Testis (tissue), 3 donors: ENCODE results near the gene RTCA. TPM values are rescaled to one million over a fixed set of nuclear protein-coding genes. Genes with fewer than 3 reads are reported as not detected.
A peak's percentile ranks its signal among the peaks of the same experiment; 100 is the strongest.

Experiments
- DNase-seq: peaks from one replicate; pipeline ENCODE4 v3.0.0-alpha.2; 2019
- H3K27ac ChIP-seq, 2 donors: fragments of 200-600 bp; sonication (generic); one replicate each; pipeline ENCODE4 v1.5.1; 2019
- H3K27me3 ChIP-seq: fragments of 200-600 bp; sonication (generic); one replicate; pipeline ENCODE4 v1.5.1; 2019
- H3K36me3 ChIP-seq: fragments of 200-600 bp; sonication (generic); one replicate; pipeline ENCODE4 v1.5.1; 2017; ENCODE audit warnings: low read depth; ENCODE audit errors: missing control alignments
- H3K4me1 ChIP-seq: fragments of 200-600 bp; sonication (generic); one replicate; pipeline ENCODE4 v1.5.1; 2019
- H3K4me3 ChIP-seq, 2 donors: fragments of 200-600 bp; sonication (generic); one replicate each; pipeline ENCODE4 v1.5.1; 2017 to 2019
- H3K9me3 ChIP-seq: fragments of 200-600 bp; sonication (generic); one replicate; pipeline ENCODE4 v1.5.1; 2017
- POLR2A ChIP-seq: fragments of 450-650 bp; IDR thresholded peaks from one replicate; pipeline ENCODE4 v1.6.1; 2017; ENCODE audit warnings: antibody characterized with exemption, mild to moderate bottlenecking, moderate library complexity
- WGBS, 2 donors: methylation state at CpG; one replicate each; pipeline ENCODE4 v1.1.5; 2018; 5-methylcytosine and 5-hydroxymethylcytosine counted together
- intact Hi-C: fragments of 100-400 bp; cut with DNase I; formaldehyde crosslinking; loops from one replicate; pipeline ENCODE4 v1.15.1; 2023; ENCODE audit warnings: low total_unique reads
- polyA plus RNA-seq: library from polyadenylated mRNA; stranded (reverse); fragments of 350-450 nt; fragmentation: Illumina TruSeq; extraction: RNeasy Lipid Tissue Mini Kit (QIAGEN cat#74804); gene quantifications from one replicate; pipeline ENCODE4 v1.2.3, GENCODE V29; 2014; ENCODE audit warnings: low read depth, low replicate concordance; ENCODE audit not compliant: insufficient read depth
- total RNA-seq, 2 donors: library from RNA; depleted of rRNA; stranded (reverse); fragments of >200 nt; gene quantifications; one replicate each; pipeline ENCODE4 v1.2.3, GENCODE V29; 2016
- TF ChIP-seq, protein P1 (sequence below), 3 experiments: fragments of 450-650 bp in 2 of 3; fragments of 200-600 bp in 1 of 3; sonication (generic) in 1 of 3; IDR thresholded peaks; one replicate each; pipeline ENCODE4 v1.5.1; 2016 to 2019; ENCODE audit warnings: antibody characterized with exemption in 3 of 3, mild to moderate bottlenecking in 2 of 3, moderate library complexity in 1 of 3

Gene RTCA
- total and polyA plus RNA-seq, 3 donors from 2014 or later: 20.9 to 30.0 (median 24.2) TPM

DNA sequence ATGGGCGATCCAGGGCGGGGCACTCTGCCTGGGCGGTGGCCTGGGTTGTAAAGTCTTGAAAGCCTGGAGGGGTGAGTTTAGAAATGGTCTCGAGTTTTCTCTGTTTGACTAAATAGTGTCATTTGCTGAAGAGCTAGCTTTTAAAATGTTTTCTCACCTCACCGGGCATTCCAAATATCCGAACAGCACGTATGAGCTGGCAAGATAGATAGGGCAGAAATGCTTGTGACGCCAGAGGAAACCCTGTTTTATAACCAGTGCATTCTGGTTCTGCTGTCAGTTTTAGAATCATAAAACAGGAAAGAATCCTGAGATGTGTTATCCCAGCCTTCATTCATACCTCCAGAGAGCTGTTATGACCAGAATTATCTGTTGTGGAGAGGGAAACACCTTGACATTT lies 725 bp downstream of the RTCA start:
- TF ChIP-seq POLR2A: no peak
- TF ChIP-seq, protein P1, sequence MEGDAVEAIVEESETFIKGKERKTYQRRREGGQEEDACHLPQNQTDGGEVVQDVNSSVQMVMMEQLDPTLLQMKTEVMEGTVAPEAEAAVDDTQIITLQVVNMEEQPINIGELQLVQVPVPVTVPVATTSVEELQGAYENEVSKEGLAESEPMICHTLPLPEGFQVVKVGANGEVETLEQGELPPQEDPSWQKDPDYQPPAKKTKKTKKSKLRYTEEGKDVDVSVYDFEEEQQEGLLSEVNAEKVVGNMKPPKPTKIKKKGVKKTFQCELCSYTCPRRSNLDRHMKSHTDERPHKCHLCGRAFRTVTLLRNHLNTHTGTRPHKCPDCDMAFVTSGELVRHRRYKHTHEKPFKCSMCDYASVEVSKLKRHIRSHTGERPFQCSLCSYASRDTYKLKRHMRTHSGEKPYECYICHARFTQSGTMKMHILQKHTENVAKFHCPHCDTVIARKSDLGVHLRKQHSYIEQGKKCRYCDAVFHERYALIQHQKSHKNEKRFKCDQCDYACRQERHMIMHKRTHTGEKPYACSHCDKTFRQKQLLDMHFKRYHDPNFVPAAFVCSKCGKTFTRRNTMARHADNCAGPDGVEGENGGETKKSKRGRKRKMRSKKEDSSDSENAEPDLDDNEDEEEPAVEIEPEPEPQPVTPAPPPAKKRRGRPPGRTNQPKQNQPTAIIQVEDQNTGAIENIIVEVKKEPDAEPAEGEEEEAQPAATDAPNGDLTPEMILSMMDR (IDR thresholded peaks at IDR 0.05): no peak
- Histone ChIP-seq H3K27me3 (no peaks in the 10 kb centered on the region), H3K4me3 (peak overlapping the region; percentile 89 to 95), H3K27ac (peak overlapping the region; percentile 72 to 83), H3K36me3 (no peaks in the 10 kb centered on the region), H3K4me1 (peaks cover 7% of the 10 kb centered on the region), H3K9me3 (no peaks in the 10 kb centered on the region)
- no peak for DNase-seq
- intact Hi-C loops: no loop called here
- 0 to 1% methylated on average over 8 of the region's 8 CpGs for WGBS, 2 donors

DNA sequence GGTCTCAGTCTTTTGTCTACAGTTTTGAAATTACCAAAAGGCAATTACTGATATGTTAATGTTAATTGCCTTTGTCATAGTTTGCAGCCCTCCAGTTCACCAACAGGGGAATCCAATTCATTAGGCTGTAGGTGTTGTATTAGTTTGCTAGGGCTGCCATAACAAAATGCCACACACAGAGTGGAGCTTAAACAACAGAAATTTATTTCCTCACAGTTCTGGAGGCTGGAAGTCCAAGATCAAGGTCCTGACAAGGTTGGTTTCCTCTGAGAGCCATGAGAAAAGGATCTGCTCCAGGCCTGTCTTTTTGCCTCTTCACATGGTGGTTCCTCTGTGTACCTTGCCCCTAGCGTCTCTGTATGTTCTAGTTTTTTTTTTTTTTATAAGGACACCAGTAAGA lies 1.3 kb downstream of the RTCA start:
- Histone ChIP-seq H3K27me3 (no peaks in the 10 kb centered on the region), H3K36me3 (no peaks in the 10 kb centered on the region), H3K4me1 (peaks cover 7% of the 10 kb centered on the region), H3K4me3 (peak overlapping the region in 1 of 2 donors; percentile 89), H3K9me3 (no peaks in the 10 kb centered on the region), H3K27ac (no peak overlapping the region)
- no peak for DNase-seq
- intact Hi-C loops: no loop called here
- WGBS, 2 donors: 78 to 82% methylated on average over 1 of the region's 1 CpG
- no peak for TF ChIP-seq POLR2A
- TF ChIP-seq, protein P1 (IDR thresholded peaks at IDR 0.05): no peak

DNA sequence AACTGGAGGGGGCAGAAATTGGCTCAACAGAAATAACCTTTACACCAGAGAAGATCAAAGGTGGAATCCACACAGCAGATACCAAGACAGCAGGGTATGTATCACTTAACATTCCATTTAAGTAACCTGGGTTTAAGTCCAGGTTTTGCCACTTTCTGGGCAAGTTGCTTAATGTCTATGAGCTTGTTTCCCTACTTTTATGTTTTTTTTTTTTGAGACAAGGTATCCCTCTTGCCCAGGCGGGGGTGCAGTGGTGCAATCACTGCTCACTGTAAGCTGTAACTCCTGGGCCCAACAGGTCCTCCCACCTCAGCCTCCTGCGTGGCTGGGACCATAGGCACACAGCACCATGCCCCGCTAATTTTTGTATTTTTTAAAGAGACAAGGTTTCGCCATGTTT lies 2.2 kb downstream of the RTCA start:
- 93 to 98% methylated on average over 4 of the region's 4 CpGs for WGBS, 2 donors
- Histone ChIP-seq H3K27ac (no peak overlapping the region), H3K36me3 (no peaks in the 10 kb centered on the region), H3K4me3 (no peak overlapping the region), H3K4me1 (peaks cover 7% of the 10 kb centered on the region), H3K27me3 (no peaks in the 10 kb centered on the region), H3K9me3 (no peaks in the 10 kb centered on the region)
- no peak for DNase-seq
- intact Hi-C loops: no loop called here
- TF ChIP-seq, protein P1 (IDR thresholded peaks at IDR 0.05): no peak
- TF ChIP-seq POLR2A: no peak

DNA sequence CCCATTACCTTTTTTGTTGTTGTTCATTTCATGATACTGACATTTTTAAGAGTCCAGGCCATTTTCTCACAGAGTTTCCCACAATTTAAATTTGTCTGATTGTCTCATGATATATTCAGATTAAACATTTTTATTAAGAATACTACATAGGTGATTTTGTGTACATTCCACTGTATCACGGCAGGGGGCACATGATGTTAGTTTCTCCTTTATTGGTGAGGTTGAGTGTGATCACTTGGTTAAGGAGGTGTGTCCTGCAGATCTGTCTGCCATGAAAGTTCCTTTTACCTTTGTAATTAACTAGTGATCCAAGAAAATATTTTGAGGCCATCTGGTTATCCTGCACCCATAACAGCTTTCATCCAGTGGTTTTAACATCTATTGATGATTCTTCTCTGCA lies 11.8 kb downstream of the RTCA start:
- no peaks in the 10 kb centered on the region for H3K4me1 ChIP-seq
- WGBS, 2 donors: 88 to 92% methylated on average over 1 of the region's 1 CpG
- intact Hi-C loops: no loop called here
- no peaks in the 10 kb centered on the region for H3K27me3 ChIP-seq
- TF ChIP-seq POLR2A: no peak
- TF ChIP-seq, protein P1 (IDR thresholded peaks at IDR 0.05): no peak
- H3K36me3 ChIP-seq: no peaks in the 10 kb centered on the region
- H3K27ac ChIP-seq: no peak overlapping the region
- no peak for DNase-seq
- H3K9me3 ChIP-seq: no peaks in the 10 kb centered on the region
- no peak overlapping the region for H3K4me3 ChIP-seq

DNA sequence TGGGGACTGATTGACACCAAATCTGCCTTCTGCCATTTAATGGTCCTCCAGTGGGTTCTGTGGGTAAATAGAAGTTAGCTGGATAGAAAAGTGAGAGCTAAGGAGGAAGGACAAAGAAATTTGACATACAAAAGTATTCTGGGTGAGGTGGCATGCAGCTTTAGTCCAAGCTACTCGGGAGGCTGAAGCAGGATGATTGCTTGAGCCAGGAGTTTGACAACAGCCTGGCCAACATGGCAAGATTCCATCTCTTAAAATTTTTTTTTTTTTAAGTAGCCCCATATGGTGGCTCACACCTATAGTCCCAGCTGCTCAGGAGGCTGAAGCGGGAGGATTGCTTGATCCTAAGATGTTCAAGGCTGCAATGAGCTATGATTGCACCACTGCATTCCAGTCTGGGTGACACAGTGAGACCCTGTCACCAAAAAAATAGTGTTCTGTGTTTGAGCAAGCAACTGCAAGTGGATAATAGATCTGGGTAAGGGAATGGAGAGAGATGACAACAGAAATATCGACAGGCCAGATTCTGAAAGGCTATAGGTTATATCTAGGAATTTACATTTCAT lies 13.4 kb downstream of the RTCA start:
- H3K36me3 ChIP-seq: no peaks in the 10 kb centered on the region
- no peaks in the 10 kb centered on the region for H3K4me1 ChIP-seq
- TF ChIP-seq, protein P1 (IDR thresholded peaks at IDR 0.05): no peak
- TF ChIP-seq POLR2A: no peak
- H3K27me3 ChIP-seq: no peaks in the 10 kb centered on the region
- WGBS, 2 donors: 87 to 88% methylated on average over 3 of the region's 3 CpGs
- no peaks in the 10 kb centered on the region for H3K9me3 ChIP-seq
- H3K4me3 ChIP-seq: no peak overlapping the region
- intact Hi-C loops: no loop called here
- no peak for DNase-seq
- H3K27ac ChIP-seq: no peak overlapping the region
